ENCODE measurements around the gene MCOLN2.
A peak's percentile ranks its signal among the peaks of the same experiment; 100 is the strongest.
"Not testable (repeated sequence)": the region's sequence is repeated elsewhere in the genome, so short reads cannot be mapped to it uniquely, and the experiment has no call there.

Gene MCOLN2

DNA sequence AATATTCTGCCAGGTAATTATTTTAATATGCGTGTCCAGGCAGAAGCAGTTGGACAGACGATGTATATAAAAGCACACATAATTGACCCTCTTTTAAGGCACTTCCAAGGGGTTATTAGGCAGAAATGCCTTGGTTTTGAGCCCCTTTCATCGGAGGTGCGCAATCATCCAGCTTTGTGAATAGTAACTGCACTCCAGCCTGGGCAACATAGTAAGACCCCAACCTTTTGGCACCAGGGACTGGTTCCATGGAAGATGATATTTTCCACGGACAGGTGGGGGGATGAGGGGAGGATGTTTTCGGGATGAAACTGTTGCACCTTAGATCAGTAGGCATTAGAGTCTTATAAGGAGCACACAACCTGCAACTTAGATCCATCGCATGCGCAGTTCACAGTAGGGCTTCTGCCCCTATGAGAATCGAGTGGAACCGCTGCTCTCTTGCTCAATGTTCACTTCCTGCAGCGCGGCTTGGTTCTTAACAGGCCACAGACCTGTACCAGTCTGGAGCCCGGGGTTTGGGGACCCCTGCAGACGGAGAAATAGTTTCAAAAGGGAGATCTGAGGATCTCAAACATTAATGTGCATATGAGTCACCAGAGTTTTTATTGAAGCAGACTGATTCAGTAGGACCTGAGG is 1.8 kb upstream of the MCOLN2 start:
- H3K9me3 Mint-ChIP-seq: no peaks in the 10 kb centered on the region
- intact Hi-C loops (cut with micrococcal nuclease): loop anchor here (5.0 kb wide), 2 partner anchors 49 to 51 kb away; partner anchors contain the start of gene MCOLN3
- H3K4me1 Mint-ChIP-seq (ENCODE audit: low read depth): peaks cover 34% of the 10 kb centered on the region
- H3K4me3 Mint-ChIP-seq: peak overlapping the region; percentile 87
- H3K27me3 Mint-ChIP-seq: peaks cover 32% of the 10 kb centered on the region
- no peak overlapping the region for H3K27ac Mint-ChIP-seq
- no peaks in the 10 kb centered on the region for H3K36me3 Mint-ChIP-seq (ENCODE audit: low read depth)

GRCh38 chr1:84997667-84998600 is 1.0 kb upstream of the MCOLN2 start:
- Mint-ChIP-seq H3K27ac (peak overlapping the region; percentile 42), H3K36me3 (ENCODE audit: low read depth) (no peaks in the 10 kb centered on the region), H3K4me1 (ENCODE audit: low read depth) (peaks cover 34% of the 10 kb centered on the region), H3K9me3 (no peaks in the 10 kb centered on the region), H3K27me3 (peaks cover 30% of the 10 kb centered on the region), H3K4me3 (peak overlapping the region; percentile 87)
- intact Hi-C loops (cut with micrococcal nuclease): loop anchor here (5.0 kb wide), 2 partner anchors 49 to 51 kb away; partner anchors contain the start of gene MCOLN3

- Mint-ChIP-seq H3K4me1 (ENCODE audit: low read depth) (peaks cover 50% of the 10 kb centered on the region), H3K27me3 (peaks cover 26% of the 10 kb centered on the region), H3K36me3 (ENCODE audit: low read depth) (no peaks in the 10 kb centered on the region), H3K4me3 (peak overlapping the region; percentile 87), H3K9me3 (no peaks in the 10 kb centered on the region), H3K27ac (peak overlapping the region; percentile 63)
- intact Hi-C loops (cut with micrococcal nuclease): loop anchor here (5.0 kb wide), 2 partner anchors 48 to 52 kb away; partner anchors contain the start of gene MCOLN3
These were observed 1.2 kb downstream of the MCOLN2 start for GRCh38 chr1:84995484-84996334.

- peak overlapping the region; percentile 64 for H3K27ac Mint-ChIP-seq
- H3K4me1 Mint-ChIP-seq (ENCODE audit: low read depth): peaks cover 40% of the 10 kb centered on the region
- no peaks in the 10 kb centered on the region for H3K36me3 Mint-ChIP-seq (ENCODE audit: low read depth)
- H3K9me3 Mint-ChIP-seq: no peaks in the 10 kb centered on the region
- H3K27me3 Mint-ChIP-seq: no peaks in the 10 kb centered on the region
- intact Hi-C loops (cut with micrococcal nuclease): no loop called here
- H3K4me3 Mint-ChIP-seq: no peak overlapping the region
These were observed 5.6 kb downstream of the MCOLN2 start for GRCh38 chr1:84991097-84991920.

GRCh38 chr1:84988588-84988987 is 8.3 kb downstream of the MCOLN2 start:
- Mint-ChIP-seq H3K9me3 (no peaks in the 10 kb centered on the region), H3K27me3 (no peaks in the 10 kb centered on the region), H3K27ac (peak overlapping the region; percentile 38), H3K4me1 (ENCODE audit: low read depth) (peaks cover 25% of the 10 kb centered on the region), H3K4me3 (no peak overlapping the region), H3K36me3 (ENCODE audit: low read depth) (no peaks in the 10 kb centered on the region)
- intact Hi-C loops (cut with micrococcal nuclease): no loop called here

- intact Hi-C loops (cut with micrococcal nuclease); H3K9me3 Mint-ChIP-seq; H3K36me3 Mint-ChIP-seq (ENCODE audit: low read depth); H3K4me3 Mint-ChIP-seq; H3K27ac Mint-ChIP-seq; H3K27me3 Mint-ChIP-seq: not testable (repeated sequence)
- peaks cover 18% of the 10 kb centered on the region for H3K4me1 Mint-ChIP-seq (ENCODE audit: low read depth)
These were observed 10.4 kb downstream of the MCOLN2 start for GRCh38 chr1:84986561-84986960.

GRCh38 chr1:84985365-84985764 is 11.5 kb downstream of the MCOLN2 start:
- intact Hi-C loops (cut with micrococcal nuclease): no loop called here
- Mint-ChIP-seq H3K36me3 (ENCODE audit: low read depth) (no peaks in the 10 kb centered on the region), H3K9me3 (peaks cover 10% of the 10 kb centered on the region), H3K4me3 (no peak overlapping the region), H3K27ac (peak overlapping the region; percentile 1), H3K27me3 (no peaks in the 10 kb centered on the region), H3K4me1 (ENCODE audit: low read depth) (peaks cover 16% of the 10 kb centered on the region)

GRCh38 chr1:84982395-84982794 is 14.5 kb downstream of the MCOLN2 start:
- no peak overlapping the region for H3K27ac Mint-ChIP-seq
- H3K27me3 Mint-ChIP-seq: no peaks in the 10 kb centered on the region
- H3K4me3 Mint-ChIP-seq: no peak overlapping the region
- intact Hi-C loops (cut with micrococcal nuclease): no loop called here
- no peaks in the 10 kb centered on the region for H3K36me3 Mint-ChIP-seq (ENCODE audit: low read depth)
- H3K4me1 Mint-ChIP-seq (ENCODE audit: low read depth): peaks cover 6% of the 10 kb centered on the region
- peaks cover 18% of the 10 kb centered on the region for H3K9me3 Mint-ChIP-seq

GRCh38 chr1:84975035-84975434 is 21.9 kb downstream of the MCOLN2 start:
- no peak overlapping the region for H3K4me3 Mint-ChIP-seq
- H3K36me3 Mint-ChIP-seq (ENCODE audit: low read depth): no peaks in the 10 kb centered on the region
- intact Hi-C loops (cut with micrococcal nuclease): no loop called here
- H3K9me3 Mint-ChIP-seq: peaks cover 9% of the 10 kb centered on the region
- H3K4me1 Mint-ChIP-seq (ENCODE audit: low read depth): peaks cover 26% of the 10 kb centered on the region
- no peaks in the 10 kb centered on the region for H3K27me3 Mint-ChIP-seq
- peak overlapping the region; percentile 17 for H3K27ac Mint-ChIP-seq

- Mint-ChIP-seq H3K27ac (peak overlapping the region; percentile 17), H3K4me1 (ENCODE audit: low read depth) (peaks cover 26% of the 10 kb centered on the region), H3K36me3 (ENCODE audit: low read depth) (no peaks in the 10 kb centered on the region), H3K4me3 (no peak overlapping the region), H3K27me3 (no peaks in the 10 kb centered on the region), H3K9me3 (no peaks in the 10 kb centered on the region)
- intact Hi-C loops (cut with micrococcal nuclease): no loop called here
These were observed 23.2 kb downstream of the MCOLN2 start for GRCh38 chr1:84973498-84974334.

GRCh38 chr1:84972377-84972987 is 24.4 kb downstream of the MCOLN2 start:
- no peak overlapping the region for H3K4me3 Mint-ChIP-seq
- intact Hi-C loops (cut with micrococcal nuclease): no loop called here
- H3K27ac Mint-ChIP-seq: no peak overlapping the region
- H3K4me1 Mint-ChIP-seq (ENCODE audit: low read depth): peaks cover 26% of the 10 kb centered on the region
- H3K9me3 Mint-ChIP-seq: no peaks in the 10 kb centered on the region
- no peaks in the 10 kb centered on the region for H3K27me3 Mint-ChIP-seq
- H3K36me3 Mint-ChIP-seq (ENCODE audit: low read depth): no peaks in the 10 kb centered on the region

GRCh38 chr1:84971957-84972356 is 25.0 kb downstream of the MCOLN2 start:
- Mint-ChIP-seq H3K36me3 (ENCODE audit: low read depth) (no peaks in the 10 kb centered on the region), H3K4me3 (no peak overlapping the region), H3K4me1 (ENCODE audit: low read depth) (peaks cover 26% of the 10 kb centered on the region), H3K27me3 (no peaks in the 10 kb centered on the region), H3K27ac (no peak overlapping the region), H3K9me3 (no peaks in the 10 kb centered on the region)
- intact Hi-C loops (cut with micrococcal nuclease): no loop called here

Data from dendritic cell treated with granulocyte-macrophage colony-stimulating factor and Interleukin-4, amounts not matched to agents 40 ng/mL and 50 ng/mL, for 4 days (primary cell).